ENCODE data around the gene TAS2R30. TPM values are rescaled to one million over a fixed set of nuclear protein-coding genes. Genes with fewer than 3 reads are reported as not detected.

The TAS2R30 gene, protein sequence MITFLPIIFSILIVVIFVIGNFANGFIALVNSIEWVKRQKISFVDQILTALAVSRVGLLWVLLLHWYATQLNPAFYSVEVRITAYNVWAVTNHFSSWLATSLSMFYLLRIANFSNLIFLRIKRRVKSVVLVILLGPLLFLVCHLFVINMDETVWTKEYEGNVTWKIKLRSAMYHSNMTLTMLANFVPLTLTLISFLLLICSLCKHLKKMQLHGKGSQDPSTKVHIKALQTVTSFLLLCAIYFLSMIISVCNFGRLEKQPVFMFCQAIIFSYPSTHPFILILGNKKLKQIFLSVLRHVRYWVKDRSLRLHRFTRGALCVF
- 15.6 TPM for total RNA-seq

DNA sequence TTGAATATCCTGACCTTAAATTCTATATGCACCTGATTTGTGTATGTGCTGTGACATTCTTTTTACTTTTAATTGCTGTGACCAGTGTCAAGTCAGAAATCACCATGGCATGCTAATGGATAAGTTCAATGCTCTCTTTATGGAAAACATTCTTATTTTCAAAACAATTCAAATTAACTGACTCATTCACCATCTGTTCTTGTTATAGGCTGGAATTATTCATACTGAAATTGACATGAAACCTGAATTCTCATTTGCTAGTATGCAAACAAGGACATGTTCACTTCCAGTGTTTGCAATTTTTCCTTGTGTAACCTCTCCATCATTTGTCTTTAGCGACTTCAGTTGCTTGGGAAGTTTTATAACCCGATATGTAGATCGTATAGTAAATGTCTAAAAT lies at the start of gene TAS2R30:
TAS2R30 (minus strand) TSS at position 340 of the 400 bp plus-strand sequence. CDS start 400 bp downstream, outside the sequence.

GRCh38 chr12:11171145-11171968 lies 36.9 kb upstream of the TAS2R30 start, which contains the start of gene SMIM10L1:
TSS of gene SMIM10L1 (plus strand) at chr12:11171194. CDS start at chr12:11171357, 163 bp downstream.

DNA sequence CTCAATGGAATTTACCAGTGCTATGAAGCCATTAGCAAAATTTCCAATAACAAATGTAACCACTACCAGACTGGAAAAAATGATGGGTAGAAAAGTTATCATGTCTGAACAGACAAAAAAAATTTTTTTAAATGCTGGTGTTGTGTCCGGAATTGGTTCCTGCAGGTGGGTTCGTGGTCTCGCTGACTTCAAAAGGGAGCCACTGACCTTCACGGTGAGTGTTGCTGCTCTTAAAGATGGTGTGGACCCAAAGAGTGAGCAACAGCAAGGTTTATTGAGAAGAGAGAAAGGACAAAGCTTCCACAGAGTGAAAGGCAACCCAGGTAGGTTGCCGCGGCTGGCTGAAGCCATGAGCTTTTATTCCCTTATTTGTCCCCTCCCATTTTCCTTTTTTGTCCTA lies 42.3 kb downstream of the TAS2R30 start, which contains the start of gene TAS2R43:
TAS2R43 (minus strand) TSS at position 186 of the 400 bp plus-strand sequence; CDS start at position 102, 84 bp downstream.

Small RNA genes within 50 kb of the gene (small RNA-seq; reads per million reads assigned to genes)
- not detected for gene AC018630.1 (ENCODE audit: low replicate concordance)

Other genes starting within 250 kb of the TAS2R30 start
- gene TAS2R13, start 225.1 kb downstream of the TAS2R30 start, total RNA-seq = 5.3 TPM
- 0.70 TPM for gene PRH2, start 205.4 kb downstream of the TAS2R30 start, total RNA-seq
- 8.2 TPM for gene TAS2R14, start 195.4 kb downstream of the TAS2R30 start, total RNA-seq
- 7.0 TPM for gene TAS2R50, start 147.7 kb downstream of the TAS2R30 start, total RNA-seq
- 9.4 TPM for gene TAS2R20, start 136.3 kb downstream of the TAS2R30 start, total RNA-seq
- gene TAS2R19, start 112.0 kb downstream of the TAS2R30 start, total RNA-seq = 14.1 TPM
- gene TAS2R31, start 103.2 kb downstream of the TAS2R30 start, total RNA-seq = 18.9 TPM
- gene TAS2R46, start 72.3 kb downstream of the TAS2R30 start, total RNA-seq = 6.7 TPM
- gene TAS2R43, start 42.3 kb downstream of the TAS2R30 start, total RNA-seq = 10.3 TPM
- gene SMIM10L1, start 36.5 kb upstream of the TAS2R30 start, total RNA-seq = 6.7 TPM
- not detected for gene TAS2R42, start 52.3 kb upstream of the TAS2R30 start, total RNA-seq
- not detected for gene PRB3, start 135.1 kb upstream of the TAS2R30 start, total RNA-seq
- not detected for gene PRB4, start 175.8 kb upstream of the TAS2R30 start, total RNA-seq